Central memory CD4-positive, alpha-beta T cell (primary cell): Measurements from ENCODE around the gene RTP2.

Experiments
- DNase-seq: peaks from one replicate; pipeline ENCODE4 v3.0.0; 2022
- total RNA-seq, 3 experiments: gene quantifications; one replicate each; lab custom pipeline; 2026; lab: John Stamatoyannopoulos, UW

RTP2 gene
- 0 reads per million in 3 experiments for total RNA-seq

GRCh38 chr3:187702507-187703033, at the start of gene RTP2:
Gene RTP2 (minus strand): TSS chr3:187702557. CDS start chr3:187702128, 429 bp downstream.
- no peak for DNase-seq

GRCh38 chr3:187750513-187751123, 48.3 kb upstream of the RTP2 start:
- DNase-seq, result no peak

GRCh38 chr3:187750006-187750512, 47.7 kb upstream of the RTP2 start:
- DNase-seq, result no peak

- DNase-seq, result peak; percentile 78
Measured at GRCh38 chr3:187748050-187748481, 45.7 kb upstream of the RTP2 start.

- DNase-seq, result no peak
Measured at GRCh38 chr3:187747506-187747905, 45.1 kb upstream of the RTP2 start.

GRCh38 chr3:187746442-187747281, 44.3 kb upstream of the RTP2 start:
- no peak for DNase-seq

GRCh38 chr3:187746059-187746441, 43.7 kb upstream of the RTP2 start:
- no peak for DNase-seq

GRCh38 chr3:187745201-187746058, 43.1 kb upstream of the RTP2 start, which contains the start of gene BCL6:
Gene BCL6 (minus strand): TSS chr3:187745468. CDS start chr3:187733693, 11,775 bp downstream.
- peak; percentile 93 for DNase-seq

GRCh38 chr3:187744169-187745151, 42.1 kb upstream of the RTP2 start:
- DNase-seq, result peak; percentile 41

GRCh38 chr3:187743195-187744141, 41.1 kb upstream of the RTP2 start:
- peak; percentile 29 for DNase-seq

- peak; percentile 9 for DNase-seq
Measured at GRCh38 chr3:187742351-187743171, 40.2 kb upstream of the RTP2 start.

- DNase-seq, result peak; percentile 68
Measured at GRCh38 chr3:187741403-187742350, 39.3 kb upstream of the RTP2 start.

- peak; percentile 56 for DNase-seq
Measured at GRCh38 chr3:187740421-187741399, 38.4 kb upstream of the RTP2 start.

- DNase-seq, result peak; percentile 77
Measured at GRCh38 chr3:187739561-187740332, 37.4 kb upstream of the RTP2 start.

- peak; percentile 28 for DNase-seq
Measured at GRCh38 chr3:187739094-187739560, 36.8 kb upstream of the RTP2 start.
